ENCODE results near the gene CCR7.

GRCh38 chr17:40588552-40588951 lies 23.3 kb upstream of the CCR7 start:
- no peak for TF ChIP-seq CTCF (IDR thresholded peaks at IDR 0.05; ENCODE audit: insufficient read depth, low read length)
- TF ChIP-seq REST (IDR thresholded peaks at IDR 0.05; ENCODE audit: insufficient replicate concordance, low read depth) = no peak
- no peak for TF ChIP-seq GABPA (IDR thresholded peaks at IDR 0.05; ENCODE audit: low read depth)

Data from HL-60 (cell line).